Placental epithelial cell (primary cell): ENCODE results near the gene TBATA. TPM values are rescaled to one million over a fixed set of nuclear protein-coding genes. Genes with fewer than 3 reads are reported as not detected.

ENCODE experiments used
- small RNA-seq: library from RNA; depleted of rRNA; stranded (forward); fragments of <200 nt; gene quantifications from one replicate; pipeline ENCODE3, GENCODE V24; 2012
- total RNA-seq: library from RNA; depleted of rRNA; stranded (reverse); fragments of >200 nt; gene quantifications from 2 replicates; pipeline ENCODE4 v1.2.3, GENCODE V29; 2012

Gene TBATA
- total RNA-seq, result not detected in 2 replicates

GRCh38 chr10:70785190-70785589 lies at the start of gene TBATA:
TSS of gene TBATA (minus strand) at chr10:70785377. CDS start at chr10:70783379, 1,998 bp downstream.

GRCh38 chr10:70815504-70816219 lies 30.5 kb upstream of the TBATA start, which contains the start of gene SGPL1:
TSS of gene SGPL1 (plus strand) at chr10:70815948. CDS start at chr10:70816854, 906 bp downstream.

Small RNAs within 50 kb of the gene (small RNA-seq; reads per million reads assigned to genes)
- not detected for gene RPS26P40

Other genes starting within 250 kb of the TBATA start
- not detected in 2 replicates for gene PRF1, start 182.6 kb downstream of the TBATA start, total RNA-seq
- gene ADAMTS14, start 112.9 kb downstream of the TBATA start, total RNA-seq, result under 0.01 TPM in 1 of 2 replicates, not detected in the other
- 39.7 and 49.7 TPM in 2 replicates for gene SGPL1, start 30.6 kb upstream of the TBATA start, total RNA-seq
- 8.6 and 15.4 TPM in 2 replicates for gene PCBD1, start 103.2 kb upstream of the TBATA start, total RNA-seq